Neural cell (in vitro differentiated cells): ENCODE measurements around the gene RAP1GAP2. TPM values are rescaled to one million over a fixed set of nuclear protein-coding genes. Genes with fewer than 3 reads are reported as not detected.

ENCODE experiments used
- H2AFZ ChIP-seq: fragments of 200-600, 300-800 bp; sonication (generic), shearing (Covaris generic); 2 replicates; pipeline ENCODE4 v1.6.0; 2014; ENCODE audit warnings: low read depth, mild to moderate bottlenecking, antibody characterized with exemption, low read length, moderate library complexity
- H3F3A ChIP-seq: fragments of 200-600 bp; shearing (Covaris generic); 2 replicates; pipeline ENCODE4 v1.6.1; 2016; ENCODE audit warnings: mild to moderate bottlenecking, moderate library complexity, mixed read lengths, antibody characterized with exemption, low read length; ENCODE audit not compliant: insufficient read depth, poor library complexity, severe bottlenecking
- H3K27ac ChIP-seq: fragments of 200-600, 300-800 bp; sonication (generic), shearing (Covaris generic); 2 replicates; pipeline ENCODE4 v1.5.1; 2014; ENCODE audit warnings: mild to moderate bottlenecking, low read length, moderate library complexity
- H3K27me3 ChIP-seq: fragments of 300-800, 200-600 bp; sonication (generic), shearing (Covaris generic); 2 replicates; pipeline ENCODE4 v1.6.0; 2014; ENCODE audit warnings: mild to moderate bottlenecking, low read depth, low read length, moderate library complexity; ENCODE audit not compliant: insufficient read depth
- H3K36me3 ChIP-seq: fragments of 300-800, 200-600 bp; sonication (generic), shearing (Covaris generic); 2 replicates; pipeline ENCODE4 v1.5.1; 2014; ENCODE audit warnings: mild to moderate bottlenecking, antibody characterized with exemption, low read length, moderate library complexity; ENCODE audit not compliant: insufficient read depth
- H3K4me2 ChIP-seq: fragments of 300-800, 200-600 bp; sonication (generic), shearing (Covaris generic); 2 replicates; pipeline ENCODE4 v1.6.0; 2014; ENCODE audit warnings: mild to moderate bottlenecking, low read length
- H3K4me3 ChIP-seq: fragments of 300-800, 200-600 bp; sonication (generic), shearing (Covaris generic); 2 replicates; pipeline ENCODE4 v1.5.1; 2014; ENCODE audit warnings: mild to moderate bottlenecking, low read length, moderate library complexity
- H3K79me2 ChIP-seq: fragments of 200-600 bp; shearing (Covaris generic); replicated peaks from 2 replicates; pipeline ENCODE4 v1.6.0; 2014; ENCODE audit warnings: mild to moderate bottlenecking, low read length, moderate library complexity; ENCODE audit not compliant: insufficient read depth
- H3K9ac ChIP-seq: fragments of 300-800, 200-600 bp; sonication (generic), shearing (Covaris generic); 2 replicates; pipeline ENCODE4 v1.6.1; 2016; ENCODE audit warnings: mild to moderate bottlenecking, low read length, mixed read lengths
- H3K9me2 ChIP-seq: fragments of 200-600 bp; shearing (Covaris generic); 2 replicates; pipeline ENCODE4 v1.6.1; 2016; ENCODE audit warnings: mild to moderate bottlenecking, low read length, mixed read lengths; ENCODE audit not compliant: insufficient read depth
- H3K9me3 ChIP-seq: fragments of 200-600, 300-800 bp; sonication (generic), shearing (Covaris generic); 2 replicates; pipeline ENCODE4 v1.6.1; 2016; ENCODE audit warnings: mild to moderate bottlenecking, mixed run types, low read length, moderate library complexity, mixed read lengths
- H4K20me1 ChIP-seq: fragments of 200-600 bp; shearing (Covaris generic); 2 replicates; pipeline ENCODE4 v1.6.1; 2016; ENCODE audit warnings: mild to moderate bottlenecking, mixed run types; ENCODE audit not compliant: insufficient read depth
- CTCF ChIP-seq: fragments of 450-650 bp; IDR thresholded peaks from 2 replicates; pipeline ENCODE4 v1.5.1; 2014; ENCODE audit warnings: antibody characterized with exemption, mild to moderate bottlenecking, moderate library complexity; ENCODE audit not compliant: poor library complexity, severe bottlenecking
- EP300 ChIP-seq: fragments of 450-650 bp; conservative IDR thresholded peaks from 2 replicates; pipeline ENCODE4 v1.6.1; 2014; ENCODE audit warnings: antibody characterized with exemption, mild to moderate bottlenecking, moderate library complexity; ENCODE audit not compliant: poor library complexity, severe bottlenecking
- EZH2 ChIP-seq: fragments of 200-600, 300-800 bp; shearing (Covaris generic), sonication (generic); IDR thresholded peaks from 2 replicates; pipeline ENCODE4 v1.6.1; 2014; ENCODE audit warnings: antibody characterized with exemption, low read length, borderline replicate concordance, mild to moderate bottlenecking; ENCODE audit not compliant: insufficient read depth, poor library complexity, severe bottlenecking
- MXI1 ChIP-seq: fragments of 450-650 bp; conservative IDR thresholded peaks from 2 replicates; pipeline ENCODE4 v1.6.1; 2014; ENCODE audit warnings: antibody characterized with exemption, mild to moderate bottlenecking; ENCODE audit not compliant: poor library complexity, severe bottlenecking
- POLR2AphosphoS5 ChIP-seq: IDR thresholded peaks from 2 replicates; pipeline ENCODE4 v1.6.1; 2012
- RAD21 ChIP-seq: fragments of 450-650 bp; conservative IDR thresholded peaks from 2 replicates; pipeline ENCODE4 v1.6.1; 2014; ENCODE audit warnings: antibody characterized with exemption, mild to moderate bottlenecking, moderate library complexity
- REST ChIP-seq: IDR thresholded peaks from 2 replicates; pipeline ENCODE4 v1.6.1; 2012; ENCODE audit warnings: borderline replicate concordance
- SMC3 ChIP-seq: fragments of 450-650 bp; conservative IDR thresholded peaks from 2 replicates; pipeline ENCODE4 v1.6.1; 2014; ENCODE audit warnings: antibody characterized with exemption, mild to moderate bottlenecking, moderate library complexity; ENCODE audit not compliant: poor library complexity
- TAF1 ChIP-seq: IDR thresholded peaks from 2 replicates; pipeline ENCODE4 v1.6.1; 2012; ENCODE audit warnings: low read depth
- polyA plus RNA-seq: library from polyadenylated mRNA; depleted of rRNA; stranded (reverse); fragments of >200 nt; gene quantifications from 2 replicates; pipeline ENCODE4 v1.2.3, GENCODE V29; 2014

Gene RAP1GAP2
- polyA plus RNA-seq, 1 donor from 2014 or later: 14.8 TPM

GRCh38 chr17:2814049-2814448, 17.8 kb downstream of the RAP1GAP2 start:
- no peaks in the 10 kb centered on the region for H3K79me2 ChIP-seq
- no peak overlapping the region for H3K4me2 ChIP-seq
- no peaks in the 10 kb centered on the region for H3K27me3 ChIP-seq
- H3F3A ChIP-seq: no peaks in the 10 kb centered on the region
- no peak overlapping the region for H2AFZ ChIP-seq
- no peaks in the 10 kb centered on the region for H3K9me3 ChIP-seq
- no peak overlapping the region for H3K4me3 ChIP-seq
- TF ChIP-seq RAD21: no peak
- TF ChIP-seq EZH2: no peak
- no peak for TF ChIP-seq EP300
- TF ChIP-seq CTCF: no peak
- no peak for TF ChIP-seq SMC3
- TF ChIP-seq REST: no peak
- TF ChIP-seq MXI1: no peak
- no peak for TF ChIP-seq POLR2AphosphoS5
- TF ChIP-seq TAF1: no peak
- H3K36me3 ChIP-seq: no peaks in the 10 kb centered on the region
- no peak overlapping the region for H3K27ac ChIP-seq
- H4K20me1 ChIP-seq: no peaks in the 10 kb centered on the region
- no peak overlapping the region for H3K9ac ChIP-seq
- H3K9me2 ChIP-seq: no peaks in the 10 kb centered on the region

- H3K4me2 ChIP-seq: no peak overlapping the region
- H3K27ac ChIP-seq: no peak overlapping the region
- H2AFZ ChIP-seq: no peak overlapping the region
Observed at GRCh38 chr17:2814481-2815341, 18.5 kb downstream of the RAP1GAP2 start.

More at GRCh38 chr17:2814481-2815341, 18.5 kb downstream of the RAP1GAP2 start:
- no peaks in the 10 kb centered on the region for H3K27me3 ChIP-seq
- H4K20me1 ChIP-seq: no peaks in the 10 kb centered on the region
- no peaks in the 10 kb centered on the region for H3K36me3 ChIP-seq
- H3F3A ChIP-seq: no peaks in the 10 kb centered on the region
- H3K9me3 ChIP-seq: no peaks in the 10 kb centered on the region
- TF ChIP-seq MXI1 (no peak), TAF1 (no peak), POLR2AphosphoS5 (no peak), EZH2 (no peak), RAD21 (no peak), SMC3 (no peak), EP300 (no peak), REST (no peak), CTCF (no peak)
- no peaks in the 10 kb centered on the region for H3K9me2 ChIP-seq
- H3K9ac ChIP-seq: no peak overlapping the region
- H3K79me2 ChIP-seq: no peaks in the 10 kb centered on the region
- no peak overlapping the region for H3K4me3 ChIP-seq
